Progenitor cell of endocrine pancreas (in vitro differentiated cells): ENCODE measurements around the gene OSGIN1. TPM values are rescaled to one million over a fixed set of nuclear protein-coding genes. Genes with fewer than 3 reads are reported as not detected.
"Not testable (repeated sequence)": the region's sequence is repeated elsewhere in the genome, so short reads cannot be mapped to it uniquely, and the experiment has no call there.

Source experiments
- DNase-seq: peaks from one replicate; pipeline ENCODE4 v3.0.0; 2021; ENCODE audit warnings: low spot score; ENCODE audit not compliant: unreplicated experiment
- H3K27ac Mint-ChIP-seq: 2 replicates; pipeline ENCODE4 v1.8.0; 2021; ENCODE audit warnings: mild to moderate bottlenecking, moderate library complexity, mixed read lengths
- H3K27me3 Mint-ChIP-seq: 2 replicates; pipeline ENCODE4 v1.8.0; 2021; ENCODE audit warnings: mixed read lengths
- H3K36me3 Mint-ChIP-seq: 2 replicates; pipeline ENCODE4 v1.8.0; 2022; ENCODE audit warnings: mixed read lengths; ENCODE audit not compliant: insufficient read depth
- H3K4me1 Mint-ChIP-seq: 2 replicates; pipeline ENCODE4 v1.8.0; 2021; ENCODE audit warnings: low read depth, mixed read lengths
- H3K4me3 Mint-ChIP-seq: 2 replicates; pipeline ENCODE4 v1.8.0; 2021; ENCODE audit warnings: low read depth, mild to moderate bottlenecking, moderate library complexity, mixed read lengths
- H3K9me3 Mint-ChIP-seq: 2 replicates; pipeline ENCODE4 v1.8.0; 2021; ENCODE audit warnings: low read depth, mixed read lengths
- CTCF ChIP-seq: fragments of 200-600 bp; sonication (generic); IDR thresholded peaks from one replicate; pipeline ENCODE4 v1.5.0; 2021; ENCODE audit warnings: antibody characterized with exemption, mild to moderate bottlenecking; ENCODE audit not compliant: unreplicated experiment
- total RNA-seq: library from RNA; stranded (reverse); gene quantifications from 2 replicates; pipeline ENCODE4 v1.2.1, GENCODE V29; 2021

The OSGIN1 gene
- total RNA-seq, 1 donor from 2014 or later, result 2.7 TPM

GRCh38 chr16:83940630-83941378 is 12.2 kb upstream of the OSGIN1 start:
- peak overlapping the region; percentile 24 for H3K27ac Mint-ChIP-seq
- H3K9me3 Mint-ChIP-seq, result no peaks in the 10 kb centered on the region
- no peak for TF ChIP-seq CTCF
- peaks cover 13% of the 10 kb centered on the region for H3K27me3 Mint-ChIP-seq
- H3K4me3 Mint-ChIP-seq, result no peak overlapping the region
- no peak for DNase-seq
- peaks cover 26% of the 10 kb centered on the region for H3K4me1 Mint-ChIP-seq
- peaks cover 12% of the 10 kb centered on the region for H3K36me3 Mint-ChIP-seq

GRCh38 chr16:83941546-83941945 is 11.5 kb upstream of the OSGIN1 start:
- not testable (repeated sequence) for DNase-seq, H3K9me3 Mint-ChIP-seq, H3K27ac Mint-ChIP-seq, H3K4me3 Mint-ChIP-seq
- Mint-ChIP-seq H3K4me1 (peaks cover 27% of the 10 kb centered on the region), H3K27me3 (peaks cover 13% of the 10 kb centered on the region), H3K36me3 (peaks cover 12% of the 10 kb centered on the region)

- DNase-seq, result no peak
- no peak overlapping the region for H3K4me3 Mint-ChIP-seq
- H3K36me3 Mint-ChIP-seq, result peaks cover 10% of the 10 kb centered on the region
- H3K9me3 Mint-ChIP-seq, result no peaks in the 10 kb centered on the region
- no peak for TF ChIP-seq CTCF
- H3K27me3 Mint-ChIP-seq, result peaks cover 13% of the 10 kb centered on the region
- H3K4me1 Mint-ChIP-seq, result peaks cover 32% of the 10 kb centered on the region
- no peak overlapping the region for H3K27ac Mint-ChIP-seq
Measured at GRCh38 chr16:83942074-83942473, 11.0 kb upstream of the OSGIN1 start.

GRCh38 chr16:83942815-83943515 is 10.1 kb upstream of the OSGIN1 start:
- TF ChIP-seq CTCF, result no peak
- no peak for DNase-seq
- H3K9me3 Mint-ChIP-seq, result no peaks in the 10 kb centered on the region
- peaks cover 6% of the 10 kb centered on the region for H3K36me3 Mint-ChIP-seq
- H3K27me3 Mint-ChIP-seq, result peaks cover 13% of the 10 kb centered on the region
- peaks cover 35% of the 10 kb centered on the region for H3K4me1 Mint-ChIP-seq
- H3K27ac Mint-ChIP-seq, result peak overlapping the region; percentile 46
- no peak overlapping the region for H3K4me3 Mint-ChIP-seq

- no peak for TF ChIP-seq CTCF
- Mint-ChIP-seq H3K4me3 (no peak overlapping the region), H3K9me3 (no peaks in the 10 kb centered on the region), H3K27me3 (peaks cover 13% of the 10 kb centered on the region), H3K36me3 (peaks cover 6% of the 10 kb centered on the region), H3K27ac (no peak overlapping the region), H3K4me1 (peaks cover 35% of the 10 kb centered on the region)
- no peak for DNase-seq
Measured at GRCh38 chr16:83943516-83944050, 9.5 kb upstream of the OSGIN1 start.
